GM12878 (cell line): ENCODE results near the gene ACOT13. TPM values are rescaled to one million over a fixed set of nuclear protein-coding genes. Genes with fewer than 3 reads are reported as not detected.

Source experiments
- BCL11A ChIP-seq: IDR thresholded peaks from 2 replicates; pipeline ENCODE4 v1.6.1; 2011; ENCODE audit warnings: low read depth, low read length
- CHD1 ChIP-seq: IDR thresholded peaks from 2 replicates; pipeline ENCODE4 v1.6.1; 2012; ENCODE audit warnings: low read depth, low read length, improper control_type of control experiment
- CREB1 ChIP-seq: IDR thresholded peaks from 2 replicates; pipeline ENCODE4 v1.6.1; 2012; ENCODE audit warnings: low read depth, mild to moderate bottlenecking, inconsistent platforms
- EED ChIP-seq: sonication (generic); IDR thresholded peaks from 2 replicates; pipeline ENCODE4 v1.6.1; 2016; ENCODE audit warnings: antibody characterized with exemption, low read depth
- EP300 ChIP-seq, 2 experiments: fragments of 150-350 bp in 1 of 2; IDR thresholded peaks; 2 replicates each; pipeline ENCODE4 v1.6.1; 2011 to 2012; ENCODE audit warnings: low read depth in 2 of 2, low read length in 2 of 2, borderline replicate concordance in 1 of 2, improper control_type of control experiment in 1 of 2, inconsistent platforms in 1 of 2; ENCODE audit not compliant: control insufficient read depth in 1 of 2
- ESRRA ChIP-seq: IDR thresholded peaks from 2 replicates; pipeline ENCODE4 v1.6.1; 2012; ENCODE audit warnings: mild to moderate bottlenecking, low read length, improper control_type of control experiment
- ETV6 ChIP-seq, 2 experiments: fragments of 450-650 bp in 1 of 2; IDR thresholded peaks in 1 of 2; conservative IDR thresholded peaks in 1 of 2; 2 replicates each; pipeline ENCODE4 v1.6.1; 2014; ENCODE audit warnings: antibody characterized with exemption in 1 of 2, borderline replicate concordance in 1 of 2, low read depth in 1 of 2, mild to moderate bottlenecking in 1 of 2, moderate library complexity in 1 of 2
- HDAC6 ChIP-seq: fragments of 200-600 bp; sonication (generic); IDR thresholded peaks from one replicate; pipeline ENCODE4 v1.8.0; 2017; ENCODE audit warnings: antibody characterized with exemption; ENCODE audit not compliant: unreplicated experiment
- IKZF2 ChIP-seq, 2 experiments: fragments of 450-650 bp; IDR thresholded peaks; 2 replicates each; pipeline ENCODE4 v1.6.1; 2017; ENCODE audit warnings: mild to moderate bottlenecking in 2 of 2, moderate library complexity in 2 of 2
- JUND ChIP-seq: IDR thresholded peaks from 2 replicates; pipeline ENCODE4 v1.6.1; 2012; ENCODE audit warnings: low read depth, mild to moderate bottlenecking, low read length, improper control_type of control experiment, moderate library complexity
- MTA2 ChIP-seq: fragments of 450-650 bp; IDR thresholded peaks from 2 replicates; pipeline ENCODE4 v1.6.1; 2016; ENCODE audit warnings: low read depth, mild to moderate bottlenecking, moderate library complexity
- NFYA ChIP-seq: IDR thresholded peaks from 2 replicates; pipeline ENCODE4 v1.6.1; 2011; ENCODE audit warnings: low read depth, mild to moderate bottlenecking, low read length, improper control_type of control experiment, borderline replicate concordance
- NR2C2 ChIP-seq: IDR thresholded peaks from 2 replicates; pipeline ENCODE4 v1.6.1; 2011; ENCODE audit warnings: borderline replicate concordance, low read depth; ENCODE audit not compliant: control insufficient read depth, insufficient read length
- PAX5 ChIP-seq: IDR thresholded peaks from 2 replicates; pipeline ENCODE4 v1.6.1; 2011; ENCODE audit warnings: low read depth, low read length, borderline replicate concordance
- PML ChIP-seq: IDR thresholded peaks from 2 replicates; pipeline ENCODE4 v1.6.1; 2012; ENCODE audit warnings: low read length, inconsistent platforms
- POLR2AphosphoS5 ChIP-seq: IDR thresholded peaks from 2 replicates; pipeline ENCODE4 v1.6.1; 2011; ENCODE audit warnings: mild to moderate bottlenecking, low read length, inconsistent platforms
- POU2F2 ChIP-seq: IDR thresholded peaks from 3 replicates; pipeline ENCODE4 v1.6.1; 2011; ENCODE audit warnings: low read depth, mild to moderate bottlenecking, low read length, borderline replicate concordance
- WRNIP1 ChIP-seq: IDR thresholded peaks from 2 replicates; pipeline ENCODE4 v1.6.1; 2011; ENCODE audit warnings: low read depth, low read length, improper control_type of control experiment, borderline replicate concordance
- ZZZ3 ChIP-seq: IDR thresholded peaks from 2 replicates; pipeline ENCODE4 v1.6.1; 2011; ENCODE audit warnings: low read depth; ENCODE audit not compliant: control insufficient read depth, insufficient read length
- polyA plus RNA-seq, 11 experiments: library from polyadenylated mRNA; depleted of rRNA in 4 of 11; unstranded in 6 of 11; stranded (reverse) in 5 of 11; fragments of >200 nt; fragmentation: Nextera tagmentation in 4 of 11; fragmentation: Illumina TruSeq in 1 of 11; extraction: Ambion mirVana in 4 of 11; extraction: Trizol in 1 of 11; gene quantifications; 1 replicate in 1 of 11; 2 replicates in 10 of 11; pipeline versions ENCODE4 v1.2.1 to v1.2.3, GENCODE V29; 2011 to 2016; ENCODE audit warnings: inconsistent platforms in 2 of 11, missing spikeins in 2 of 11, low read depth in 1 of 11
- total RNA-seq, 4 experiments: library from RNA; depleted of rRNA in 3 of 4; stranded (reverse); fragments of >200 nt in 3 of 4; fragmentation: Illumina TruSeq in 1 of 4; extraction: Trizol in 1 of 4; gene quantifications; 2 replicates each; pipeline versions ENCODE4 v1.2.1 to v1.2.3, GENCODE V29; 2013 to 2021
- TF ChIP-seq, protein P1 (sequence below): IDR thresholded peaks from 2 replicates; pipeline ENCODE4 v1.6.1; 2012; ENCODE audit warnings: improper control_type of control experiment, low read depth, low read length; ENCODE audit not compliant: insufficient replicate concordance
- TF ChIP-seq, protein P2 (sequence below): fragments of 450-650 bp; IDR thresholded peaks from 2 replicates; pipeline ENCODE4 v1.6.1; 2018; ENCODE audit warnings: borderline replicate concordance, mild to moderate bottlenecking; ENCODE audit not compliant: partially characterized antibody

Gene ACOT13
- total and polyA plus RNA-seq, 10 of the 15 experiments (the other 5 are each of a cell fraction or from before 2014, with no cell fraction given), result 6.0 to 60.6 (median 36.6) TPM

DNA sequence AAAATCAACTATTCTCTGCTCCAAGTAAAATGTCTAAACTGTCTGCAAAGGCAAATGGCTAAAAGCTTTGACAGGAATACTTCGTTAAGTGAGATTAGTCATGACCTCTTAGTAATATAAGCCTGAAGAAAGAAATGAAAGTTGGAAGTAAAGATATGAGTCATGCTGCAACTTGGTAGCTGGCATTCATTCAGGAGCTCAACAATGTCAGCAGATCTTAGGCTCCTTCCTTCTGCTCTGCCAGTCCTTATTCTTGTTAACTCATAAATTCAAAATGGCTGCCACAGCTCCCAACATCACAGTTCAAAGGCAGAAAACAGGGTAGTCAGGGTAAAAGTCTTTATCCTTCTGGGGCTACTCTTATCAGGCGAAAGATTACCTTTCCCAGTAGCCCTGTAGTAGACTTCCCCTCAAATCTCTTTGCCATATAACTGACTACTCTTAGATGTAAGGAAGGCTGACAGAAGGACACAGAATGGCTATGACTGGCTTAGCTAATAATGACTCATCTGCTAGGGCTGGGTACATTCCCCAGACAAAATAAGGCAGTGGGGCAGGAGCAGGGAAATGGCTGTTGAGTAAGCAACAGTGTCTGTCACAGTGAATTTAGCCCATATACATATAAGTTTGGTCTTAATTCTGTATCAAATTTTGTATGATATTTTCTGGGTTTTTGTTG is 76.5 kb downstream of the ACOT13 start (continued):
- TF ChIP-seq, protein P1, sequence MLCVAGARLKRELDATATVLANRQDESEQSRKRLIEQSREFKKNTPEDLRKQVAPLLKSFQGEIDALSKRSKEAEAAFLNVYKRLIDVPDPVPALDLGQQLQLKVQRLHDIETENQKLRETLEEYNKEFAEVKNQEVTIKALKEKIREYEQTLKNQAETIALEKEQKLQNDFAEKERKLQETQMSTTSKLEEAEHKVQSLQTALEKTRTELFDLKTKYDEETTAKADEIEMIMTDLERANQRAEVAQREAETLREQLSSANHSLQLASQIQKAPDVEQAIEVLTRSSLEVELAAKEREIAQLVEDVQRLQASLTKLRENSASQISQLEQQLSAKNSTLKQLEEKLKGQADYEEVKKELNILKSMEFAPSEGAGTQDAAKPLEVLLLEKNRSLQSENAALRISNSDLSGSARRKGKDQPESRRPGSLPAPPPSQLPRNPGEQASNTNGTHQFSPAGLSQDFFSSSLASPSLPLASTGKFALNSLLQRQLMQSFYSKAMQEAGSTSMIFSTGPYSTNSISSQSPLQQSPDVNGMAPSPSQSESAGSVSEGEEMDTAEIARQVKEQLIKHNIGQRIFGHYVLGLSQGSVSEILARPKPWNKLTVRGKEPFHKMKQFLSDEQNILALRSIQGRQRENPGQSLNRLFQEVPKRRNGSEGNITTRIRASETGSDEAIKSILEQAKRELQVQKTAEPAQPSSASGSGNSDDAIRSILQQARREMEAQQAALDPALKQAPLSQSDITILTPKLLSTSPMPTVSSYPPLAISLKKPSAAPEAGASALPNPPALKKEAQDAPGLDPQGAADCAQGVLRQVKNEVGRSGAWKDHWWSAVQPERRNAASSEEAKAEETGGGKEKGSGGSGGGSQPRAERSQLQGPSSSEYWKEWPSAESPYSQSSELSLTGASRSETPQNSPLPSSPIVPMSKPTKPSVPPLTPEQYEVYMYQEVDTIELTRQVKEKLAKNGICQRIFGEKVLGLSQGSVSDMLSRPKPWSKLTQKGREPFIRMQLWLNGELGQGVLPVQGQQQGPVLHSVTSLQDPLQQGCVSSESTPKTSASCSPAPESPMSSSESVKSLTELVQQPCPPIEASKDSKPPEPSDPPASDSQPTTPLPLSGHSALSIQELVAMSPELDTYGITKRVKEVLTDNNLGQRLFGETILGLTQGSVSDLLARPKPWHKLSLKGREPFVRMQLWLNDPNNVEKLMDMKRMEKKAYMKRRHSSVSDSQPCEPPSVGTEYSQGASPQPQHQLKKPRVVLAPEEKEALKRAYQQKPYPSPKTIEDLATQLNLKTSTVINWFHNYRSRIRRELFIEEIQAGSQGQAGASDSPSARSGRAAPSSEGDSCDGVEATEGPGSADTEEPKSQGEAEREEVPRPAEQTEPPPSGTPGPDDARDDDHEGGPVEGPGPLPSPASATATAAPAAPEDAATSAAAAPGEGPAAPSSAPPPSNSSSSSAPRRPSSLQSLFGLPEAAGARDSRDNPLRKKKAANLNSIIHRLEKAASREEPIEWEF, result no peak
- TF ChIP-seq POLR2AphosphoS5 (no peak), NFYA (no peak), MTA2 (0 out of 2 replicates have a peak, but pooled peaks have one; percentile 7), ZZZ3 (no peak), IKZF2 (IDR thresholded peaks at IDR 0.05) (peak; percentile 74 to 75), WRNIP1 (no peak), PML (peak; percentile 72; the same call in 1 of the 2 replicates), EED (peak; percentile 76), NR2C2 (no peak), HDAC6 (no peak), PAX5 (no peak; the same call in 1 of the 2 replicates), JUND (peak; percentile 77), CHD1 (0 out of 2 replicates have a peak, but pooled peaks have one; percentile 23), ETV6 (conservative IDR thresholded peaks at IDR 0.05 in 1 of 2, IDR thresholded peaks at IDR 0.05 in 1 of 2; ENCODE audit: borderline replicate concordance in 1 of 2, low read depth in 1 of 2) (peak in 1 of 2 experiments; percentile 68; a peak in 2 of 4 replicates), CREB1 (peak; percentile 3; the same call in 1 of the 2 replicates), POU2F2 (0 out of 3 replicates have a peak, but pooled peaks have one; percentile 4), BCL11A (peak; percentile 81), EP300 (IDR thresholded peaks at IDR 0.05; ENCODE audit: borderline replicate concordance in 1 of 2, control insufficient read depth in 1 of 2, low read depth in 2 of 2, low read length in 2 of 2) (peak in 1 of 2 experiments; percentile 53; a peak in 1 of 4 replicates), ESRRA (no peak)
- TF ChIP-seq, protein P2, sequence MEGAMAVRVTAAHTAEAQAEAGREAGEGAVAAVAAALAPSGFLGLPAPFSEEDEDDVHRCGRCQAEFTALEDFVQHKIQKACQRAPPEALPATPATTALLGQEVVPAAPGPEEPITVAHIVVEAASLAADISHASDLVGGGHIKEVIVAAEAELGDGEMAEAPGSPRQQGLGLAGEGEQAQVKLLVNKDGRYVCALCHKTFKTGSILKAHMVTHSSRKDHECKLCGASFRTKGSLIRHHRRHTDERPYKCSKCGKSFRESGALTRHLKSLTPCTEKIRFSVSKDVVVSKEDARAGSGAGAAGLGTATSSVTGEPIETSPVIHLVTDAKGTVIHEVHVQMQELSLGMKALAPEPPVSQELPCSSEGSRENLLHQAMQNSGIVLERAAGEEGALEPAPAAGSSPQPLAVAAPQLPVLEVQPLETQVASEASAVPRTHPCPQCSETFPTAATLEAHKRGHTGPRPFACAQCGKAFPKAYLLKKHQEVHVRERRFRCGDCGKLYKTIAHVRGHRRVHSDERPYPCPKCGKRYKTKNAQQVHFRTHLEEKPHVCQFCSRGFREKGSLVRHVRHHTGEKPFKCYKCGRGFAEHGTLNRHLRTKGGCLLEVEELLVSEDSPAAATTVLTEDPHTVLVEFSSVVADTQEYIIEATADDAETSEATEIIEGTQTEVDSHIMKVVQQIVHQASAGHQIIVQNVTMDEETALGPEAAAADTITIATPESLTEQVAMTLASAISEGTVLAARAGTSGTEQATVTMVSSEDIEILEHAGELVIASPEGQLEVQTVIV, result no peak
